ENCODE results near the gene STIM2. TPM values are rescaled to one million over a fixed set of nuclear protein-coding genes. Genes with fewer than 3 reads are reported as not detected.

STIM2 gene
- total and polyA plus RNA-seq, 2 donors (not counting 3 experiments of a cell fraction or from before 2014, with no cell fraction given) = 21.0 to 21.2 TPM

- no peak overlapping the region for H3K9ac ChIP-seq (replicated peaks; ENCODE audit: extremely low read depth, insufficient read depth, low read length)
- FAIRE-seq (no peak), DNase-seq (ENCODE audit: low read depth, low spot score) (no peak)
- no peak for TF ChIP-seq EZH2 (IDR thresholded peaks at IDR 0.05; ENCODE audit: borderline replicate concordance, low read depth, low read length, severe bottlenecking)
- no peak for TF ChIP-seq MYC (IDR thresholded peaks at IDR 0.05; ENCODE audit: low read depth, low read length)
- no peak for TF ChIP-seq POLR2A (IDR thresholded peaks at IDR 0.05; ENCODE audit: low read depth, low read length)
- TF ChIP-seq FOS (IDR thresholded peaks at IDR 0.05; ENCODE audit: borderline replicate concordance, insufficient read depth, low read length) = no peak
- intact Hi-C loops (cut with micrococcal nuclease) = no loop called here
- no peaks in the 10 kb centered on the region for H3K9me3 ChIP-seq (replicated peaks; ENCODE audit: control insufficient read depth, insufficient read depth, low read length)
- H4K20me1 ChIP-seq (replicated peaks; ENCODE audit: control insufficient read depth, extremely low read depth, insufficient read depth, low read length) = no peaks in the 10 kb centered on the region
- H3K36me3 ChIP-seq (ENCODE audit: control insufficient read depth in 2 of 2, extremely low read depth in 1 of 2, insufficient read depth in 2 of 2, low read length in 2 of 2) = no peaks in the 10 kb centered on the region
- no peak overlapping the region for H3K4me2 ChIP-seq (ENCODE audit: insufficient read depth, low read length)
- ChIA-PET CTCF (no interaction called here), POLR2A (no interaction called here)
- H3K4me1 ChIP-seq (ENCODE audit: control insufficient read depth, extremely low read depth, insufficient read depth, low read length) = peaks cover 13% of the 10 kb centered on the region
- dilution Hi-C loops (cut with MboI; ENCODE audit: extremely low pct_ligation_motif_present, low sequenced_read_pairs) = no loop called here
- BruUV-seq (replicated peaks) = no TSS peak
- H3K79me2 ChIP-seq (ENCODE audit: control insufficient read depth, insufficient read depth, low read length) = peaks cover 26% of the 10 kb centered on the region
- no peaks in the 10 kb centered on the region for H3K9me1 ChIP-seq (replicated peaks; ENCODE audit: control insufficient read depth, extremely low read depth, insufficient read depth, low read length)
- H3K4me3 ChIP-seq (replicated peaks in 1 of 3; ENCODE audit: insufficient read depth in 1 of 3, low read depth in 1 of 3, low read length in 3 of 3) = no peak overlapping the region
- H3K27me3 ChIP-seq (ENCODE audit: control insufficient read depth in 2 of 2, insufficient read depth in 2 of 2, low read length in 2 of 2) = no peaks in the 10 kb centered on the region
- no peak overlapping the region for H2AFZ ChIP-seq (ENCODE audit: low read depth, low read length)
- no peak overlapping the region for H3K27ac ChIP-seq (ENCODE audit: insufficient read depth, low read depth, low read length)
These were observed 5.6 kb downstream of the STIM2 start for GRCh38 chr4:26866203-26866602.

- no peak overlapping the region for H2AFZ ChIP-seq (ENCODE audit: low read depth, low read length)
- H3K27me3 ChIP-seq (ENCODE audit: control insufficient read depth in 2 of 2, insufficient read depth in 2 of 2, low read length in 2 of 2) = no peaks in the 10 kb centered on the region
- H3K4me3 ChIP-seq (replicated peaks in 1 of 3; ENCODE audit: insufficient read depth in 1 of 3, low read depth in 1 of 3, low read length in 3 of 3) = no peak overlapping the region
- BruUV-seq (replicated peaks) = no TSS peak
- no peaks in the 10 kb centered on the region for H3K9me1 ChIP-seq (replicated peaks; ENCODE audit: control insufficient read depth, extremely low read depth, insufficient read depth, low read length)
- H3K79me2 ChIP-seq (ENCODE audit: control insufficient read depth, insufficient read depth, low read length) = peaks cover 26% of the 10 kb centered on the region
- H3K36me3 ChIP-seq (ENCODE audit: control insufficient read depth in 2 of 2, extremely low read depth in 1 of 2, insufficient read depth in 2 of 2, low read length in 2 of 2) = no peaks in the 10 kb centered on the region
- POLR2A ChIA-PET = no interaction called here
- no peaks in the 10 kb centered on the region for H3K9me3 ChIP-seq (replicated peaks; ENCODE audit: control insufficient read depth, insufficient read depth, low read length)
- dilution Hi-C loops (cut with MboI; ENCODE audit: extremely low pct_ligation_motif_present, low sequenced_read_pairs) (no loop called here), intact Hi-C loops (cut with micrococcal nuclease) (no loop called here)
- no peak for FAIRE-seq
- no peaks in the 10 kb centered on the region for H4K20me1 ChIP-seq (replicated peaks; ENCODE audit: control insufficient read depth, extremely low read depth, insufficient read depth, low read length)
- DNase-seq (ENCODE audit: low read depth, low spot score) = no peak
- H3K4me2 ChIP-seq (ENCODE audit: insufficient read depth, low read length) = no peak overlapping the region
- TF ChIP-seq MAX (IDR thresholded peaks at IDR 0.05; ENCODE audit: insufficient read depth, insufficient read length) (no peak), CTCF (IDR thresholded peaks at IDR 0.05; ENCODE audit: extremely low read depth in 1 of 2, insufficient read depth in 1 of 2, low read depth in 1 of 2, low read length in 2 of 2) (no peak), POLR2A (IDR thresholded peaks at IDR 0.05; ENCODE audit: low read depth, low read length) (no peak), EZH2 (IDR thresholded peaks at IDR 0.05; ENCODE audit: borderline replicate concordance, low read depth, low read length, severe bottlenecking) (no peak), MYC (IDR thresholded peaks at IDR 0.05; ENCODE audit: low read depth, low read length) (no peak), JUN (IDR thresholded peaks at IDR 0.05; ENCODE audit: borderline replicate concordance, insufficient read depth, insufficient read length, low read depth) (no peak), GATA2 (IDR thresholded peaks at IDR 0.05; ENCODE audit: insufficient read depth, insufficient read length, low read depth, low read length) (no peak), POLR2AphosphoS5 (IDR thresholded peaks at IDR 0.05; ENCODE audit: insufficient read depth, low read depth, low read length) (no peak), FOS (IDR thresholded peaks at IDR 0.05; ENCODE audit: borderline replicate concordance, insufficient read depth, low read length) (no peak)
- CTCF ChIA-PET = interaction anchor here (0.8 to 1.3 kb wide), 2 partner anchors 19 to 143 kb away, joined by 3 to 4 read pairs; no protein-coding TSS in a partner anchor
- H3K9ac ChIP-seq (replicated peaks; ENCODE audit: extremely low read depth, insufficient read depth, low read length) = no peak overlapping the region
- no peak overlapping the region for H3K27ac ChIP-seq (ENCODE audit: insufficient read depth, low read depth, low read length)
- H3K4me1 ChIP-seq (ENCODE audit: control insufficient read depth, extremely low read depth, insufficient read depth, low read length) = peaks cover 13% of the 10 kb centered on the region
These were observed 6.1 kb downstream of the STIM2 start for GRCh38 chr4:26866781-26867180.

All from endothelial cell of umbilical vein (primary cell).